K562 (cell line): Measurements from ENCODE around the gene SCIN. TPM values are rescaled to one million over a fixed set of nuclear protein-coding genes. Genes with fewer than 3 reads are reported as not detected.

ENCODE experiments used
- BHLHE40 ChIP-seq: IDR thresholded peaks from 2 replicates; pipeline ENCODE4 v1.6.1; 2011; ENCODE audit warnings: low read length, improper control_type of control experiment
- BRD4 ChIP-seq: fragments of 200-600 bp; sonication (generic); IDR thresholded peaks from 2 replicates; pipeline ENCODE4 v1.6.1; 2017; ENCODE audit warnings: inconsistent platforms
- ELF1 ChIP-seq: fragments of 200-800 bp; sonication (Bioruptor generic); IDR thresholded peaks from 2 replicates; pipeline ENCODE4 v1.6.1; 2016; ENCODE audit warnings: missing genetic modification characterization, missing compliant biosample characterization
- ELF4 ChIP-seq: fragments of 450-650 bp; formaldehyde crosslinking; IDR thresholded peaks from 2 replicates; pipeline ENCODE4 v1.4.0; 2022; ENCODE audit warnings: missing genetic modification characterization
- ETV1 ChIP-seq: fragments of 450-650 bp; conservative IDR thresholded peaks from 2 replicates; pipeline ENCODE4 v1.6.1; 2016; ENCODE audit warnings: missing genetic modification characterization, control low read depth, low read depth, missing compliant biosample characterization
- FOSL1 ChIP-seq: fragments of 200-800 bp; sonication (Bioruptor generic); conservative IDR thresholded peaks from 2 replicates; pipeline ENCODE4 v1.6.1; 2016; ENCODE audit warnings: missing genetic modification characterization, missing compliant biosample characterization
- HOXB6 ChIP-seq: fragments of 250-450 bp; sonication (Bioruptor Pico); IDR thresholded peaks from 2 replicates; pipeline ENCODE4 v1.5.1; 2022; ENCODE audit warnings: mild to moderate bottlenecking, borderline replicate concordance
- HSF4 ChIP-seq: fragments of 250-450 bp; sonication (Bioruptor Pico); IDR thresholded peaks from 2 replicates; pipeline ENCODE4 v2.1.2; 2022; ENCODE audit warnings: mild to moderate bottlenecking, moderate library complexity, borderline replicate concordance
- RBFOX2 ChIP-seq: fragments of 200-400 bp; formaldehyde crosslinking; IDR thresholded peaks from 2 replicates; pipeline ENCODE4 v1.6.1; 2017; ENCODE audit warnings: low read depth, mild to moderate bottlenecking, low read length, moderate library complexity
- REST ChIP-seq, 2 experiments: fragments of 450-650 bp; formaldehyde crosslinking in 1 of 2; IDR thresholded peaks; 2 replicates each; pipeline versions ENCODE4 v1.4.0 to v1.6.1; 2014 to 2020; ENCODE audit warnings: mild to moderate bottlenecking in 2 of 2, borderline replicate concordance in 1 of 2, low read depth in 1 of 2
- SFPQ ChIP-seq: fragments of 200-400 bp; formaldehyde crosslinking; IDR thresholded peaks from 2 replicates; pipeline ENCODE4 v1.6.1; 2017; ENCODE audit warnings: mild to moderate bottlenecking, low read depth, low read length, moderate library complexity
- SMARCC2 ChIP-seq: fragments of 450-650 bp; IDR thresholded peaks from 2 replicates; pipeline ENCODE4 v1.6.1; 2017; ENCODE audit warnings: antibody characterized with exemption, moderate library complexity, mild to moderate bottlenecking, low read depth
- SREBF2 ChIP-seq: sonication (generic); formaldehyde crosslinking; IDR thresholded peaks from 2 replicates; pipeline ENCODE4 v1.4.0; 2020; ENCODE audit warnings: mild to moderate bottlenecking, missing genetic modification reagents
- SUPT5H ChIP-seq: fragments of 450-650 bp; IDR thresholded peaks from 2 replicates; pipeline ENCODE4 v1.6.1; 2016
- ZNF184 ChIP-seq: sonication (generic); formaldehyde crosslinking; IDR thresholded peaks from 2 replicates; pipeline ENCODE4 v1.5.0; 2020; ENCODE audit warnings: missing genetic modification reagents
- ZNF217 ChIP-seq: sonication (generic); formaldehyde crosslinking; IDR thresholded peaks from 2 replicates; pipeline ENCODE4 v1.8.0; 2022; ENCODE audit warnings: mild to moderate bottlenecking, missing genetic modification reagents
- ZNF232 ChIP-seq: sonication (generic); formaldehyde crosslinking; IDR thresholded peaks from 2 replicates; pipeline ENCODE4 v1.8.0; 2022; ENCODE audit warnings: mild to moderate bottlenecking, missing genetic modification reagents
- ZNF589 ChIP-seq: fragments of 200-800 bp; sonication (Bioruptor generic); IDR thresholded peaks from 2 replicates; pipeline ENCODE4 v1.6.1; 2016; ENCODE audit warnings: low read depth, missing genetic modification characterization, missing compliant biosample characterization
- polyA plus RNA-seq, 8 experiments: library from polyadenylated mRNA; depleted of rRNA in 4 of 8; stranded (reverse) in 5 of 8; unstranded in 3 of 8; fragments of >200 nt; fragmentation: Nextera tagmentation in 2 of 8; fragmentation: Illumina TruSeq in 1 of 8; extraction: Ambion mirVana in 2 of 8; extraction: Trizol in 1 of 8; gene quantifications; 2 replicates each; pipeline versions ENCODE4 v1.2.1 to v1.2.3, GENCODE V29; 2011 to 2014; ENCODE audit warnings: inconsistent platforms in 1 of 8, missing spikeins in 1 of 8
- total RNA-seq, 7 experiments: library from RNA; depleted of rRNA in 6 of 7; stranded (reverse); fragments of >200 nt in 6 of 7; fragmentation: Illumina TruSeq in 2 of 7; extraction: Trizol in 2 of 7; gene quantifications; 2 replicates each; pipeline versions ENCODE4 v1.2.1 to v1.2.3, GENCODE V29; 2011 to 2021; ENCODE audit warnings: low replicate concordance in 1 of 7

SCIN gene
- total and polyA plus RNA-seq, 9 of the 15 experiments (the other 6 are each of a cell fraction or from before 2014, with no cell fraction given) = 0.67 to 18.2 (median 10.6) TPM

- TF ChIP-seq REST (IDR thresholded peaks at IDR 0.05; ENCODE audit: borderline replicate concordance) (no peak), REST (CRISPR knock-in tag; IDR thresholded peaks at IDR 0.05; ENCODE audit: low read depth) (no peak), ZNF184 (CRISPR knock-in tag) (no peak), ZNF217 (CRISPR knock-in tag) (no peak), FOSL1 (no peak; the same call in 1 of the 2 replicates), HSF4 (no peak), HOXB6 (CRISPR knock-in tag) (no peak), BRD4 (no peak), BHLHE40 (peak; percentile 68; the same call in 1 of the 2 replicates), SREBF2 (no peak), ELF4 (CRISPR knock-in tag) (0 out of 2 replicates have a peak, but pooled peaks have one; percentile 21), ETV1 (tag) (no peak), RBFOX2 (no peak), SUPT5H (no peak; the same call in 1 of the 2 replicates), ZNF589 (CRISPR knock-in tag) (no peak), SMARCC2 (no peak; the same call in 1 of the 2 replicates), ZNF232 (CRISPR knock-in tag) (no peak), ELF1 (tag) (peak; percentile 59), SFPQ (no peak)
These were observed 14.4 kb downstream of the SCIN start (continued) for GRCh38 chr7:12584930-12585329.
